GM19025 (cell line): ENCODE results near the gene ZC3H13.

Experiments used
- ATAC-seq: cut with Tn5 transposase; IDR thresholded peaks from one replicate; pipeline ENCODE4 v1.9.1; 2021; ENCODE audit warnings: mild to moderate bottlenecking, low read depth, moderate library complexity; ENCODE audit not compliant: unreplicated experiment

ZC3H13 gene

DNA sequence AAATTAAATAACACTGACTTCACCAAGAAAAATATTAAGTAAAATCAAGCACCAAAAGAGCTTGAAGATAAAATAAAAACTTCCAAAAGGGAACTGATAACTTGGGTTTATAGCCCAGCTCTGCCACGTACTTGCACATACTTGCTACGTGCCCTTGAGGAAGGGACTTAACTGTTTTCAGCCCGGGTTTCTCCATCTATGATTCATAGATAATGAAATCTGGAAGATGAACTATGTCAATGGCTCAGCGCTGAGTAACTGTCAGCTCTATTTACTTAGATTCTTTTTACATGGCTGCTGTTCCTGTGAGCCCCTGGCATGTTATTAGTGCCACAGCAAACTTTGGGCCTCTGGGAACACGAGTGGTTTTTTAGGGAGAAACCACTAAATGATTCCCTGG lies 9.6 kb upstream of the ZC3H13 start:
- no peak for ATAC-seq

DNA sequence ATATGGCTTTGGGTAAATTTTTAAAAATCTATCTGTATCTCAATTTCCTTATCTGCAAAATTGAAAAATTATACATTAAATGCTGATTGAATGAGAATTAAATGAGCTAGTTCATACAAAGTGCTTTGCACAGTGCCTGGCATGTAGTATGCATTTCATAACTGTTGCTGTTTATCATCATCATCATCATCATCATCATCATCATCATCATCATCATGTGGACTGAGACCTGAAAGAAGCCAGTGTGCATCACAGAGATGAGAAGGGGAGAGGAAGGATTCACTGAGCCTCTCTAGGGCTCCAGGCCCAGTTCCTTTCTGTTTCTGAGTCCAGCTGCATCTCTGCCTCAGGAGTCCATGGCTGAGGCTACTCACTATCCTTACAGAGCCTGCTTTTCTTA lies 6.9 kb upstream of the ZC3H13 start:
- no peak for ATAC-seq

- no peak for ATAC-seq
Observed at GRCh38 chr13:46058268-46058667, 5.7 kb upstream of the ZC3H13 start.

- no peak for ATAC-seq
Observed at GRCh38 chr13:46057256-46058015, 4.9 kb upstream of the ZC3H13 start.

DNA sequence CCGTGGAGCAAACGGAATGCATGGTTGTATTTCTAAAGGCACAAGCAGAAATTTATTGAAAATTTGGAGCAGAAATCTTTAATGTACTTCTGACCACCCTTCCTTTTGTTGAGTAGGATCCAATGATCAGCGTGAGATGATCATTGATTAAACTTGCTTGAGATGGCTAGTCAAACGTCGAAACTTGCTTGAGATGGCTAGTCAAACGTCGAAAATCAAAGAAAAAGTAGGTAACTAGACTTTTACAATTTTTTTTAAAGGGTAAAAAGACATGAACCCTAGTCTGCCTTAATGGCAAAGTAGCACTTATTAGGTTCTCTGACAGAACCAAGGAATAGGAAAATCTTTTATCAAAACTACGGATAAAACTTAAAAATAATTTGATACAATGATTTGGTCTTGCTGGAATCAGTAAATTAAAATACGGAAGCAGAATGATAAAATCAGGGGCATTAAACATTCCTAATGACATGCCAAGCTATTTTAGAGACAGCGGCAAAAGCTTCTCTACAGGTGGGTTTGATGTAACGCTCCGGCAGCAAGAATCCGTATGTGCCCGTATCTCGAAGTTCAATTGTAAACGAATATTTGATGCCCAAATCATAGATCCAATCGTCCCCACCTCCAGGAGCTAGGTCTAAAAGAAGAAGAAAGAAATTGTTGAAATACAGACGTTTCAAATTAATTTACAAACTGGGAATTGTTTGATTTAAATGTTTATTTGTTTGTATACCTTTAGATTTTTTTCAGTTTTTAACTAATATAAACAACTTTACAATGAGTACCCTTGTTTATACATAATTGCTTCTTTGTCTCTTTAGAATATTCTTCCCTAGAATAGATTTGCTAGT lies 841 bp upstream of the ZC3H13 start:
- ATAC-seq = no peak

GRCh38 chr13:46051968-46052318 lies 603 bp downstream of the ZC3H13 start:
- no peak for ATAC-seq

DNA sequence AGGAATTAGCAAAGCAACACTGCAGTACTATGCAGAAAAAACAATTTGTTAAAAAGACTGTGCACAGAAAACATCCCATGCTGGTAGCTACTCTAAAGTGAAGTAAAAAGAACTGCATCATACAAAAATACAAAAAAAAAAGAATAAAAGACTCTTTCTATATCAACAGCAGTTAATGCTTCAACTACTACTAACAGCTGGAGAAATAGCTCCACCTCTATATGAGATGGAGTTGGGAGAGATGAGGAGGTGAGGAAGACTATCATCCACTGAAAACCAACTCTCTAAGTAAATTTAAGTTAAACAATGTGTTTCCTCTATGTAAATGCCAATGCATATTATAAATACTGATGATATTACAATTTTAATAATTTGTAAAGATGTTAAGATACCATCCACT lies 1.8 kb downstream of the ZC3H13 start:
- ATAC-seq = no peak

- ATAC-seq = no peak
Observed at GRCh38 chr13:46045424-46045823, 7.1 kb downstream of the ZC3H13 start.

DNA sequence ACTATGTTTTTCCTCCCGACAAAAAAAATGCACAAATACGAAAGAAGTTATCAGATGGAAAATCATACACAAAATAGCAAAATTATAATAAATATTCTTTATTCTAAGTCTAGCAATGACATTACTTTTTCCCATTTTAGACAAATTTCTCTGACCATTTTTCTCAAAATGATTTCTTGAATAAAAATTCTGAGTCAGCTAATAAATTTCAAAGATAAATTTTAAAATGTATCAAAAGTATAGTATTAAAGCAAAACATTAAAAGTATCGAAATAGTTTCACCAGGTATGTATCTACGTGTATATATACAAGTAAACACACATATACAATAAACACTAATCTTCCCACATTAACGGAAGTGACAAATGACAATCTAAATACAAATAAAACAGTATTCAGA lies 8.9 kb downstream of the ZC3H13 start:
- ATAC-seq = no peak

- ATAC-seq = no peak
Observed at GRCh38 chr13:46041419-46041839, 11.1 kb downstream of the ZC3H13 start.

- no peak for ATAC-seq
Observed at GRCh38 chr13:46040763-46041162, 11.8 kb downstream of the ZC3H13 start.

DNA sequence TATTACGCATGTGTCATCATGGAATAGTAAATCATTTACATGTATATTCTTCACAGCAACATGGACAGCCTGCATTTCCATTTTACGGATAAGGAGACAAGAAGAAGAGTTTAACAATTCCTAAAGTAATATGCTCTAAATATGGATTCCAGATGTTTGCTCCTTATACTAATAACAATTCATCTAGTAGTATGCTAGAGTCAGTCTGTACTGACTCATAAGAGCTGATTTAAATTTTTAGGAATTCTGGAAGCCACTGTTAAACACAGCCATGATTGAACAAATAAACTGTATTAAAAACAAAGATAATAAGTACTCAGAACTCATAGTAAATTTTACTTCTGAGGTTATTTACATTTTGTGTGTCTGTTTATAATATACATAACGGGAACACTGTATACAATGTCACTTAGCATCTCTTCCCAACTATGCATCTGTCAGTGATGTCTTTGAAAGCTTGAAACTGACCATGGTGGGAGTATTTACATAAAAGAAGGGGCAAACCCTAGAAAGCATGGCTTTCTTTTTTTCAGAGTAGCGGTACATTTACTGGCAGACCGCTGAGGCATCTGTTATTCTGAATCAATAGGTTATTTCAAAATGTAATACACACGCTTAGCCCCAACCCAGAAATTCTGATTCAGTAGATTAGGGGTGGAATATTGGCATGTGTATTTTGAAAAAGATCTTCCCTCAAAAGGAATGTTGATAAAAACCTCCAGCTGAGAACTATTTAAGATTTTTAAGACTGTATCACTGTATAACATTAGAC lies 12.9 kb downstream of the ZC3H13 start:
- ATAC-seq = no peak

DNA sequence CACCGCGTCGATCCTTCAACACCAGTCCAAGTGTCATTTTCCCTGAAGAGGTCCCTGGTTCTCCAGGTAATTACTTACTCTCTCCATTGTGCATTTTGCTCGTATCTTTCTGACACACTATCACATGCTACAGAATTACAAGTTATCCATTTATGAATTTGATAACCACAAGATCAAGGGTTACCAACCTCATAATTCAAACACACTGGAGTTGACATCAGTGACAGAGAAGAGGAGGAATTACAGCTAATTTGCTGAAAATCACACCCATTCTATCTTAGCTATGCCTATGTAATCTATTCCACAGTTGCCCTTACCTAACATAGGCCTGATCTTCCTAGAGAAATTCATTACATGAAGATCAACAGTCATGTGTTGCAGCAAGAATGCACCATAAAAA lies 14.2 kb downstream of the ZC3H13 start:
- ATAC-seq = no peak

DNA sequence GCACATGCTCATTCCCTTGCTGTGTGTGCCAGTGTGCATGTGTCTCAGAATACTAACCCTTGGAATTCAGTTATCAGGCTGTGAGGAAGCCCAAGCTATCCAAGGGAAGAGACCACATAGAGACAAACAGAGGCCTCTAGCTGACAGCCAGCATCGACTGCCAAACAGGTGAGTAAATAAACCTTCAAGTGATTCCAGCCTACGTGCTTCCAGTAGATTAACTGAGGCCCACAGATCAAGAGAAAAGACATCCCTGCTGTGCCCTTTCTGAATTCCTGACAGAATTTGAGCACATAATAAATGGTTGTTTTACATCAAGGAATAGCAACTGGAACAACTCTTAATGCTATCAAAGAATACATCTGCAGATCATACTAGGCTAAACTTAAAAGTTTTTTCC lies 17.5 kb downstream of the ZC3H13 start:
- ATAC-seq = no peak

- ATAC-seq = no peak
Observed at GRCh38 chr13:46032341-46032740, 20.2 kb downstream of the ZC3H13 start.

DNA sequence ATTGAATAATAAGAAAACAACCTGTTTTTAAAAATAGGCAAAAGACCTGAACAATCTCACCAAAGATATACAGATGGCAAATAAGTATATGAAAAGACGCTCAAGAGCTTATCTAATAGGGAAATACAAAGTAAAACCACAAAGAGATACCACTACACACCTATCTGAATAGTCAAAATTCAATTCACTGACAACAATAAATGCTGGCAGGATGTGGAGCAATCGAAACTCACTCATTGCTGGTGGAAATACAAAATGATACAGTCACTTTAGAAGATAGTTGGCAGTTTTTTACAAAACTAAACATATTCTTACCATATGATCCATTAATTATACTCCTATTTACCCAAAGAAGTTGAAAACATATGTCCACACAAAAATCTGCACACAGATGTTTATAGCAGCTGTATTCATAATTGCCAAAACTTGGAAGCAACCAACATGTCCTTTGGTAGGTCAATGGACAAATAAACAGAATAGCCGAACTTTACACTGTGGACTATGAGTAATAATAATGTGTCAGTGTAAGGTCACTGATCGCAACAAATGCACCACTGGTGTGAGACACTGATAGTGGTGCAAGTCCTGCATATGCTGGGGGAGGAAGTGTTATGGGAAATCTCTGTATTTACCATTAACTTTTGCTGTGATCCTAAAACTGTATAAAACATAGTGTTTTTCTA lies 20.8 kb downstream of the ZC3H13 start:
- no peak for ATAC-seq

DNA sequence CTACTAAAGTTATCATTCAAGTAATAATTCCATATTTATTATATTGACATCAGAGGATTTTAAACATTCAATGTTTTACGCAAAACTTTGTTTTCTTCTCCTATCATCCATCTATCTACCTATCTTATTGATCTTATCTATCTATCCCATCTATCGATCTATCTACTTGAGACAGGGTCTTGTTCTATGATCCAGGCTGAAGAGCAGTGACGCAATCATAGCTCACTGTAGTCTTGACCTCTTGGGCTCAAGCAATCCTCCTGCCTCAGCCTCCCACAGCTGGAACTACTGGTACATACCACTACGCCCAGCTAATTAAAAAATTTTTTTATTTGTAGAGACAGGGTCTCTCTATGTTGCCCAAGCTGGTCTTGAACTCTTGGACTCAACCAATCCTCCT lies 27.4 kb downstream of the ZC3H13 start:
- no peak for ATAC-seq

DNA sequence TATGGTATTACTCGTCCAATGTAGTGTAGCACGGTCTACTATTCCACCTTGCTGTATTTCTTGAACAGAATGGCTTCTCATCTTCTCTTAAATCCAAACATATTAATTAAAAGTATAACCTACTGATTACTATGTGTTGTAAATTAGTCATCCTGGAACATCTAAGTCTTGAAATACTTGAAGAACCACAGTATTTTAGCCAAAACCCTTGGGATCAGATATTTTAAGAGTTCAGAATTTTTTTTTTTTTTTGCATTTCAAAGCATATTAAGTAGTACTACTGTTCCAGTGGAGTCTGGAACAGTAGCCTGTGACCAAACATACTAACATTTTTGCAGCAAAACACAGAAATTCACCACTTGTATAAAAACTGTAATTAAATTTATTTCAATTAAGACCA lies 30.1 kb downstream of the ZC3H13 start:
- no peak for ATAC-seq

- no peak for ATAC-seq
Observed at GRCh38 chr13:46016216-46016615, 36.3 kb downstream of the ZC3H13 start.

DNA sequence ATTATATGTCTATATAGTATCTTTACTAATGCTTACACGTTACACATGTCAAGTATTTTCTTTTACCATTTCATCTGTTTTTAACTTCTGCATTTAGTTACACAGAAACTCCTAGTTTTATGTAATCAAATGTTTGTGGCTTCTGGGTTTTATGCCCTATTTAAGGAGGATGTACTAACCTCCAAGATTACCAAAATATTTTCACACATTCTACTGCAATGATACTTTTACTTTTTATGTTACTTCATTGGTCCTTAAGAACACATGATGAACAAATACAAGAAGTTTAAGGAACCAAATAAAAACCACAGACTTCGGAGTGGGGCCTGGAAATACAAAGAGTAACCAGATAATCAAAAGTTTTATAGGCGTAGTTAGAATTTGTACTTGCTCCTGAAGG lies 37.2 kb downstream of the ZC3H13 start:
- no peak for ATAC-seq

- ATAC-seq = no peak
Observed at GRCh38 chr13:46012404-46012803, 40.1 kb downstream of the ZC3H13 start.
